MM.1S (cell line): Measurements from ENCODE around the gene BMP2K.

Source experiments
- EZH2 ChIP-seq: fragments of 300-600 bp; sonication (generic); optimal IDR thresholded peaks from 2 replicates; pipeline ENCODE3; 2017; ENCODE audit warnings: low read depth, mild to moderate bottlenecking, antibody characterized with exemption, low read length, mixed read lengths
- TF ChIP-seq, protein P1 (sequence below): fragments of 300-600 bp; sonication (generic); IDR thresholded peaks from 2 replicates; pipeline ENCODE4 v1.5.1; 2016; ENCODE audit warnings: antibody characterized with exemption, low read length, mixed read lengths

- TF ChIP-seq EZH2: no peak
- TF ChIP-seq, protein P1, sequence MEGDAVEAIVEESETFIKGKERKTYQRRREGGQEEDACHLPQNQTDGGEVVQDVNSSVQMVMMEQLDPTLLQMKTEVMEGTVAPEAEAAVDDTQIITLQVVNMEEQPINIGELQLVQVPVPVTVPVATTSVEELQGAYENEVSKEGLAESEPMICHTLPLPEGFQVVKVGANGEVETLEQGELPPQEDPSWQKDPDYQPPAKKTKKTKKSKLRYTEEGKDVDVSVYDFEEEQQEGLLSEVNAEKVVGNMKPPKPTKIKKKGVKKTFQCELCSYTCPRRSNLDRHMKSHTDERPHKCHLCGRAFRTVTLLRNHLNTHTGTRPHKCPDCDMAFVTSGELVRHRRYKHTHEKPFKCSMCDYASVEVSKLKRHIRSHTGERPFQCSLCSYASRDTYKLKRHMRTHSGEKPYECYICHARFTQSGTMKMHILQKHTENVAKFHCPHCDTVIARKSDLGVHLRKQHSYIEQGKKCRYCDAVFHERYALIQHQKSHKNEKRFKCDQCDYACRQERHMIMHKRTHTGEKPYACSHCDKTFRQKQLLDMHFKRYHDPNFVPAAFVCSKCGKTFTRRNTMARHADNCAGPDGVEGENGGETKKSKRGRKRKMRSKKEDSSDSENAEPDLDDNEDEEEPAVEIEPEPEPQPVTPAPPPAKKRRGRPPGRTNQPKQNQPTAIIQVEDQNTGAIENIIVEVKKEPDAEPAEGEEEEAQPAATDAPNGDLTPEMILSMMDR: no peak
These were observed 2.4 kb downstream of the BMP2K start for GRCh38 chr4:78778530-78778929.
